WTC11 (cell line): Measurements from ENCODE around the gene SEC16A. TPM values are rescaled to one million over a fixed set of nuclear protein-coding genes. Genes with fewer than 3 reads are reported as not detected.

ENCODE experiments used
- ATAC-seq: fragments of 200-7000 bp; cut with Tn5 transposase; 2 replicates; pipeline ENCODE4 v1.10.0; 2021; ENCODE audit warnings: mild to moderate bottlenecking, moderate library complexity
- CTCF ChIA-PET: fragments of 300-600 bp; sonication (Branson Sonifier 250); formaldehyde crosslinking; loops from one replicate; lab custom pipeline; 2021; ENCODE audit warnings: antibody characterized with exemption; lab: Charles Lee
- POLR2A ChIA-PET: fragments of 350-600 bp; sonication (Branson Sonifier 250); formaldehyde crosslinking; loops from one replicate; lab custom pipeline; 2021; ENCODE audit warnings: antibody characterized with exemption; lab: Charles Lee
- DNase-seq: peaks from one replicate; pipeline ENCODE4 v3.0.0; 2021; ENCODE audit warnings: low spot score
- H3K27ac Mint-ChIP-seq: 2 replicates; pipeline ENCODE4 v1.8.0; 2021; ENCODE audit warnings: mixed read lengths
- H3K27me3 Mint-ChIP-seq: 2 replicates; pipeline ENCODE4 v1.8.0; 2021; ENCODE audit warnings: low read depth, mild to moderate bottlenecking, moderate library complexity, mixed read lengths
- H3K36me3 Mint-ChIP-seq: 2 replicates; pipeline ENCODE4 v1.8.0; 2021; ENCODE audit warnings: mixed read lengths
- H3K4me1 Mint-ChIP-seq: 2 replicates; pipeline ENCODE4 v1.8.0; 2022; ENCODE audit warnings: mixed read lengths
- H3K4me3 Mint-ChIP-seq: 2 replicates; pipeline ENCODE4 v1.8.0; 2021; ENCODE audit warnings: mild to moderate bottlenecking, moderate library complexity, mixed read lengths
- H3K9me3 Mint-ChIP-seq: 2 replicates; pipeline ENCODE4 v1.8.0; 2021; ENCODE audit warnings: mixed read lengths
- CREM ChIP-seq: sonication (generic); formaldehyde crosslinking; IDR thresholded peaks from 2 replicates; pipeline ENCODE4 v1.8.1; 2022; ENCODE audit warnings: mild to moderate bottlenecking, missing genetic modification reagents, moderate library complexity
- CTCF ChIP-seq: fragments of 200-600 bp; IDR thresholded peaks from 2 replicates; pipeline ENCODE4 v1.8.0; 2022; ENCODE audit warnings: antibody characterized with exemption
- E2F1 ChIP-seq: sonication (generic); formaldehyde crosslinking; IDR thresholded peaks from 2 replicates; pipeline ENCODE4 v1.8.0; 2022; ENCODE audit warnings: mild to moderate bottlenecking, missing genetic modification reagents
- EMX1 ChIP-seq: fragments of 250-450 bp; sonication (Bioruptor Pico); IDR thresholded peaks from 2 replicates; pipeline ENCODE4 v1.8.0; 2021; ENCODE audit warnings: mild to moderate bottlenecking
- ESRRA ChIP-seq: sonication (generic); formaldehyde crosslinking; IDR thresholded peaks from 2 replicates; pipeline ENCODE4 v1.8.1; 2022; ENCODE audit warnings: mild to moderate bottlenecking, missing genetic modification reagents, borderline replicate concordance
- FOXK1 ChIP-seq: sonication (generic); formaldehyde crosslinking; IDR thresholded peaks from 2 replicates; pipeline ENCODE4 v1.8.0; 2022; ENCODE audit warnings: mild to moderate bottlenecking, moderate library complexity, missing genetic modification reagents
- FOXP4 ChIP-seq: sonication (generic); formaldehyde crosslinking; IDR thresholded peaks from 2 replicates; pipeline ENCODE4 v1.8.0; 2022; ENCODE audit warnings: mild to moderate bottlenecking, missing genetic modification reagents
- GABPB1 ChIP-seq: sonication (generic); formaldehyde crosslinking; IDR thresholded peaks from 2 replicates; pipeline ENCODE4 v1.8.1; 2023; ENCODE audit warnings: mild to moderate bottlenecking, missing genetic modification reagents
- JAZF1 ChIP-seq: fragments of 250-450 bp; sonication (Bioruptor Pico); IDR thresholded peaks from 2 replicates; pipeline ENCODE4 v1.9.0; 2021; ENCODE audit warnings: moderate library complexity, mild to moderate bottlenecking, inconsistent platforms
- NFATC4 ChIP-seq: fragments of 250-450 bp; sonication (Bioruptor Pico); IDR thresholded peaks from 2 replicates; pipeline ENCODE4 v1.9.0; 2021; ENCODE audit warnings: mild to moderate bottlenecking
- SMAD3 ChIP-seq: sonication (generic); formaldehyde crosslinking; IDR thresholded peaks from 2 replicates; pipeline ENCODE4 v1.8.0; 2022; ENCODE audit warnings: missing genetic modification reagents, mild to moderate bottlenecking, borderline replicate concordance
- TEAD4 ChIP-seq: sonication (generic); formaldehyde crosslinking; IDR thresholded peaks from 2 replicates; pipeline ENCODE4 v1.8.0; 2022; ENCODE audit warnings: mild to moderate bottlenecking, missing genetic modification reagents
- USF2 ChIP-seq: sonication (generic); formaldehyde crosslinking; IDR thresholded peaks from 2 replicates; pipeline ENCODE4 v1.8.1; 2023; ENCODE audit warnings: mild to moderate bottlenecking, missing genetic modification reagents, moderate library complexity
- ZBTB21 ChIP-seq: sonication (generic); formaldehyde crosslinking; IDR thresholded peaks from 2 replicates; pipeline ENCODE4 v1.8.1; 2023; ENCODE audit warnings: mild to moderate bottlenecking, missing genetic modification reagents, borderline replicate concordance
- ZNF396 ChIP-seq: fragments of 250-450 bp; sonication (Bioruptor Pico); IDR thresholded peaks from 2 replicates; pipeline ENCODE4 v1.8.0; 2021; ENCODE audit warnings: mild to moderate bottlenecking, moderate library complexity, borderline replicate concordance
- ZNF512 ChIP-seq: sonication (generic); formaldehyde crosslinking; IDR thresholded peaks from 2 replicates; pipeline ENCODE4 v1.8.1; 2022; ENCODE audit warnings: missing genetic modification reagents, borderline replicate concordance
- ZNF671 ChIP-seq: fragments of 250-450 bp; sonication (Bioruptor Pico); IDR thresholded peaks from 2 replicates; pipeline ENCODE4 v1.8.0; 2021; ENCODE audit warnings: mild to moderate bottlenecking
- total RNA-seq: library from RNA; stranded (reverse); gene quantifications from 3 replicates; pipeline ENCODE4 v1.2.3, GENCODE V29; 2021
- TF ChIP-seq, protein P1 (sequence below): fragments of 250-450 bp; sonication (Bioruptor Pico); IDR thresholded peaks from 2 replicates; pipeline ENCODE4 v1.9.0; 2021; ENCODE audit warnings: mild to moderate bottlenecking, borderline replicate concordance
- TF ChIP-seq, protein P2 (sequence below): sonication (generic); formaldehyde crosslinking; IDR thresholded peaks from 2 replicates; pipeline ENCODE4 v1.8.1; 2023; ENCODE audit warnings: mild to moderate bottlenecking, moderate library complexity, missing genetic modification reagents
- TF ChIP-seq, protein P3 (sequence below): fragments of 250-450 bp; sonication (Bioruptor Pico); IDR thresholded peaks from 2 replicates; pipeline ENCODE4 v1.8.0; 2021; ENCODE audit warnings: mild to moderate bottlenecking

SEC16A gene
- total RNA-seq, 1 experiment from 2014 or later, result 70.9 TPM

DNA sequence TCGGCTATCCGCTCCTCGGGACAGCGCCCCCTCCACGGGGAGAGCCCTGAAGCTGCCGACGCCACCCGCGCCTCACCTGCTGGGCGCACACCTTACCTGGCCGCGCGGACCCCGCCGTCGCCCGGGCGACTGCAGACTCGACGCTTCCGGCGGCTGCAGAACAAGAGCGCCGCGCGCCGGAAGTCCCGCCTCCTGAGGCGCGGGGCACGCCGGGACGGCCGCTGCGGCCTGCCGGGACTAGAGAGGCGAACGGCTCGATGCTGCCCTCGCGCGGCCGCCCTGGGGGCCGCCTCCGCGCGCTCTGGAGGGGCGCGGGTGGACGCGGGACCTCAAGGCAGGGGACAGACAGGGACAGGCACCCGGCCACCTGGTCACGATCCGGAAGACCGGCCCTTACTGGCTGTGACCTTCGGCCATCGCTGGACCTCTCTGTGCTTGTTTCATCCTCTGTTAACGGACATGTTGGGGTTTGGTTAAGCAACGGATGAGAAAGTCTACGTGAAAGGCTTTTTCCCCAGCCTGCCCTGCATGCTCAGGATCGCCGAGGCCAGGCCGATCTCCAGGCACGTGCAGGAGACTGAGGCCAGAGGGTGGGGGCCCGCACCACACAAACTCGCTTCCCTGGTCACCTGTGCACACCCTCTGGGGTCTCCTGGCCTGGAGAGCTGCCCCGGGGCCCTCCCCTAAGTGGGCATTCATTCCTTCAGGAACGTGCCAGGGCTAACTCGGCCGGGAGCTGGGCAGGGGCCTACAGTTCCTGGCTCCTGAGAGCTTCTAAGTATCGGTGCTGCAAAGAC lies 82.6 kb downstream of the SEC16A start, which contains the start of gene SNAPC4:
TSS of gene SNAPC4 (minus strand) at position 133 of the 797 bp plus-strand sequence. CDS start 1,742 bp downstream, outside the sequence.
- H3K27me3 Mint-ChIP-seq, result no peaks in the 10 kb centered on the region
- no peaks in the 10 kb centered on the region for H3K9me3 Mint-ChIP-seq
- H3K4me3 Mint-ChIP-seq, result peak within 1 kb of the TSS; percentile 88
- H3K4me1 Mint-ChIP-seq, result peaks cover 9% of the 10 kb centered on the region
- DNase-seq (peak; percentile 91), ATAC-seq (peak; percentile 89)
- H3K36me3 Mint-ChIP-seq, result peaks cover 38% of the 10 kb centered on the region
- peak within 1 kb of the TSS; percentile 90 for H3K27ac Mint-ChIP-seq
- POLR2A ChIA-PET, result interaction anchor here (0.7 to 1.5 kb wide), 3 partner anchors 10 to 58 kb away, joined by 3 to 4 read pairs (median 3); no protein-coding TSS in a partner anchor
- CTCF ChIA-PET, result interaction anchor here (0.6 to 2.1 kb wide), 17 partner anchors 9 to 286 kb away, joined by 3 to 18 read pairs (median 4); partner anchors contain the start of genes DNLZ, ENTR1 and PMPCA
- TF ChIP-seq ZNF396 (CRISPR knock-in tag) (no peak), NFATC4 (CRISPR knock-in tag) (peak; percentile 44; the same call in 1 of the 2 replicates), FOXP4 (peak; percentile 40; the same call in 1 of the 2 replicates), SMAD3 (CRISPR knock-in tag) (peak; percentile 22; the same call in 1 of the 2 replicates), ZNF671 (CRISPR knock-in tag) (peak; percentile 15; the same call in 1 of the 2 replicates), GABPB1 (CRISPR knock-in tag) (peak; percentile 74), ZNF512 (no peak), CTCF (peak; percentile 57; the same call in 1 of the 2 replicates), TEAD4 (CRISPR knock-in tag) (no peak), EMX1 (CRISPR knock-in tag) (peak; percentile 56; the same call in 1 of the 2 replicates), E2F1 (no peak), USF2 (CRISPR knock-in tag) (peak; percentile 36; the same call in 1 of the 2 replicates), FOXK1 (CRISPR knock-in tag) (peak; percentile 56; the same call in 1 of the 2 replicates), ZBTB21 (CRISPR knock-in tag) (peak; percentile 62; the same call in 1 of the 2 replicates), CREM (peak; percentile 80; the same call in 1 of the 2 replicates), JAZF1 (CRISPR knock-in tag) (no peak), ESRRA (CRISPR knock-in tag) (no peak)
- TF ChIP-seq, protein P1, sequence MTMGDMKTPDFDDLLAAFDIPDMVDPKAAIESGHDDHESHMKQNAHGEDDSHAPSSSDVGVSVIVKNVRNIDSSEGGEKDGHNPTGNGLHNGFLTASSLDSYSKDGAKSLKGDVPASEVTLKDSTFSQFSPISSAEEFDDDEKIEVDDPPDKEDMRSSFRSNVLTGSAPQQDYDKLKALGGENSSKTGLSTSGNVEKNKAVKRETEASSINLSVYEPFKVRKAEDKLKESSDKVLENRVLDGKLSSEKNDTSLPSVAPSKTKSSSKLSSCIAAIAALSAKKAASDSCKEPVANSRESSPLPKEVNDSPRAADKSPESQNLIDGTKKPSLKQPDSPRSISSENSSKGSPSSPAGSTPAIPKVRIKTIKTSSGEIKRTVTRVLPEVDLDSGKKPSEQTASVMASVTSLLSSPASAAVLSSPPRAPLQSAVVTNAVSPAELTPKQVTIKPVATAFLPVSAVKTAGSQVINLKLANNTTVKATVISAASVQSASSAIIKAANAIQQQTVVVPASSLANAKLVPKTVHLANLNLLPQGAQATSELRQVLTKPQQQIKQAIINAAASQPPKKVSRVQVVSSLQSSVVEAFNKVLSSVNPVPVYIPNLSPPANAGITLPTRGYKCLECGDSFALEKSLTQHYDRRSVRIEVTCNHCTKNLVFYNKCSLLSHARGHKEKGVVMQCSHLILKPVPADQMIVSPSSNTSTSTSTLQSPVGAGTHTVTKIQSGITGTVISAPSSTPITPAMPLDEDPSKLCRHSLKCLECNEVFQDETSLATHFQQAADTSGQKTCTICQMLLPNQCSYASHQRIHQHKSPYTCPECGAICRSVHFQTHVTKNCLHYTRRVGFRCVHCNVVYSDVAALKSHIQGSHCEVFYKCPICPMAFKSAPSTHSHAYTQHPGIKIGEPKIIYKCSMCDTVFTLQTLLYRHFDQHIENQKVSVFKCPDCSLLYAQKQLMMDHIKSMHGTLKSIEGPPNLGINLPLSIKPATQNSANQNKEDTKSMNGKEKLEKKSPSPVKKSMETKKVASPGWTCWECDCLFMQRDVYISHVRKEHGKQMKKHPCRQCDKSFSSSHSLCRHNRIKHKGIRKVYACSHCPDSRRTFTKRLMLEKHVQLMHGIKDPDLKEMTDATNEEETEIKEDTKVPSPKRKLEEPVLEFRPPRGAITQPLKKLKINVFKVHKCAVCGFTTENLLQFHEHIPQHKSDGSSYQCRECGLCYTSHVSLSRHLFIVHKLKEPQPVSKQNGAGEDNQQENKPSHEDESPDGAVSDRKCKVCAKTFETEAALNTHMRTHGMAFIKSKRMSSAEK, result peak; percentile 4; the same call in 1 of the 2 replicates
- TF ChIP-seq, protein P2, sequence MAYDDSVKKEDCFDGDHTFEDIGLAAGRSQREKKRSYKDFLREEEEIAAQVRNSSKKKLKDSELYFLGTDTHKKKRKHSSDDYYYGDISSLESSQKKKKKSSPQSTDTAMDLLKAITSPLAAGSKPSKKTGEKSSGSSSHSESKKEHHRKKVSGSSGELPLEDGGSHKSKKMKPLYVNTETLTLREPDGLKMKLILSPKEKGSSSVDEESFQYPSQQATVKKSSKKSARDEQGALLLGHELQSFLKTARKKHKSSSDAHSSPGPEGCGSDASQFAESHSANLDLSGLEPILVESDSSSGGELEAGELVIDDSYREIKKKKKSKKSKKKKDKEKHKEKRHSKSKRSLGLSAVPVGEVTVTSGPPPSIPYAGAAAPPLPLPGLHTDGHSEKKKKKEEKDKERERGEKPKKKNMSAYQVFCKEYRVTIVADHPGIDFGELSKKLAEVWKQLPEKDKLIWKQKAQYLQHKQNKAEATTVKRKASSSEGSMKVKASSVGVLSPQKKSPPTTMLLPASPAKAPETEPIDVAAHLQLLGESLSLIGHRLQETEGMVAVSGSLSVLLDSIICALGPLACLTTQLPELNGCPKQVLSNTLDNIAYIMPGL (CRISPR knock-in tag), result peak; percentile 64; the same call in 1 of the 2 replicates
- TF ChIP-seq, protein P3, sequence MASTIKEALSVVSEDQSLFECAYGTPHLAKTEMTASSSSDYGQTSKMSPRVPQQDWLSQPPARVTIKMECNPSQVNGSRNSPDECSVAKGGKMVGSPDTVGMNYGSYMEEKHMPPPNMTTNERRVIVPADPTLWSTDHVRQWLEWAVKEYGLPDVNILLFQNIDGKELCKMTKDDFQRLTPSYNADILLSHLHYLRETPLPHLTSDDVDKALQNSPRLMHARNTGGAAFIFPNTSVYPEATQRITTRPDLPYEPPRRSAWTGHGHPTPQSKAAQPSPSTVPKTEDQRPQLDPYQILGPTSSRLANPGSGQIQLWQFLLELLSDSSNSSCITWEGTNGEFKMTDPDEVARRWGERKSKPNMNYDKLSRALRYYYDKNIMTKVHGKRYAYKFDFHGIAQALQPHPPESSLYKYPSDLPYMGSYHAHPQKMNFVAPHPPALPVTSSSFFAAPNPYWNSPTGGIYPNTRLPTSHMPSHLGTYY (CRISPR knock-in tag), result 0 out of 2 replicates have a peak, but pooled peaks have one; percentile 33
